ENCODE measurements around the gene ATP9B. TPM values are rescaled to one million over a fixed set of nuclear protein-coding genes. Genes with fewer than 3 reads are reported as not detected.
A peak's percentile ranks its signal among the peaks of the same experiment; 100 is the strongest.

Gene ATP9B
- total RNA-seq, 1 experiment from 2014 or later, result 20.9 TPM

DNA sequence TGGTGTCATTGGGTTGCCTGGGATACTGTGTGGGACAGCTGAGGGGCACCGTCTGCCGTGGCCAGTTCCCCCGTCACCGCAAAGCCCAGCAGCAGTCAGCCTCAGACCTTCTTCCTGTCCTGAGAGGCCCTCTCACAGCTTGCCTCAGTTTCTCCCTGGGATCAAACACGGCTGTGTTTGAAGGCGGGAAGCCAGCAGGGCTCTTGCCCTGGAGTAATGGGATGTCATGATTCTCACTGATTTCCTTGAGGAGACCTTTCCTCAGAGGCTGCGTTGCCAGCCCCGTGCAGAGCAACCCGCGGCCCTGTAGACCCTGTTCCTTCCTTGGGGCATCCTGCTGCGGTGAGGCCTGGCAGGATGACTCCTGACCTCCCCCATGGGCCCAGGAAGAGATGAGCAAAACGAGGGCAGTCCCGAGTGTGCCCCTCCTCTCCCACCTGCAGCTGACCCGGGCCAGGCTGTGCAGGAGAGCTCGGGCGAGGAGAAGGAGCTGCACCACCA is 312.7 kb downstream of the ATP9B start:
- Histone ChIP-seq H4K8ac (replicated peaks; ENCODE audit: insufficient read length, low read depth, low read length) (no peak overlapping the region), H3K23ac (ENCODE audit: insufficient read length, low read depth, low read length) (no peak overlapping the region), H3K56ac (ENCODE audit: insufficient read length, low read depth, low read length) (no peak overlapping the region), H2BK120ac (ENCODE audit: low read depth, low read length, poor library complexity, severe bottlenecking) (no peak overlapping the region), H3K14ac (ENCODE audit: insufficient read depth, low read length) (no peak overlapping the region), H2BK12ac (ENCODE audit: insufficient read length, low read depth, low read length) (no peak overlapping the region), H3K4me2 (ENCODE audit: insufficient read depth, insufficient read length, low read length) (no peak overlapping the region), H2BK20ac (ENCODE audit: low read depth, low read length, poor library complexity, severe bottlenecking) (no peak overlapping the region), H3K9ac (ENCODE audit: extremely low read depth, insufficient read length, low read length) (no peak overlapping the region), H4K5ac (ENCODE audit: insufficient read length, low read depth, low read length) (no peak overlapping the region), H3T11ph (ENCODE audit: low read length) (no peak overlapping the region), H3K4ac (ENCODE audit: low read depth, low read length) (no peak overlapping the region), H3K27me3 (ENCODE audit: insufficient read depth, low read length) (no peaks in the 10 kb centered on the region), H2AFZ (ENCODE audit: low read length) (no peak overlapping the region), H3K9me3 (ENCODE audit: control insufficient read depth, low read depth, low read length) (no peaks in the 10 kb centered on the region), H3K18ac (ENCODE audit: insufficient read length, low read depth, low read length) (no peak overlapping the region), H3K79me1 (ENCODE audit: insufficient read depth, low read depth, low read length, poor library complexity, severe bottlenecking) (no peaks in the 10 kb centered on the region), H4K91ac (ENCODE audit: insufficient read length, low read depth, low read length) (no peak overlapping the region), H3K79me2 (ENCODE audit: insufficient read depth, low read length) (no peaks in the 10 kb centered on the region), H2AK5ac (ENCODE audit: insufficient read length, low read length) (no peak overlapping the region), H2BK5ac (ENCODE audit: insufficient read length, low read length) (no peak overlapping the region), H3K27ac (ENCODE audit: insufficient read length, low read depth, low read length) (no peak overlapping the region), H2BK15ac (ENCODE audit: low read depth, low read length) (no peak overlapping the region), H3K23me2 (ENCODE audit: insufficient read length, low read depth, low read length, poor library complexity, severe bottlenecking) (no peaks in the 10 kb centered on the region), H4K20me1 (ENCODE audit: control insufficient read depth, insufficient read depth, insufficient read length) (no peaks in the 10 kb centered on the region), H3K4me1 (ENCODE audit: insufficient read depth, low read length) (no peaks in the 10 kb centered on the region)
- peaks cover 8% of the 10 kb centered on the region for H3K27me3 Mint-ChIP-seq (ENCODE audit: low read depth)
- H3K27ac Mint-ChIP-seq, result peak overlapping the region in 1 of 3 experiments; percentile 81; a peak in 1 of 7 replicates
- peaks cover 0 to 2% (median 0%) of the 10 kb centered on the region in 3 experiments; a peak in 2 of 7 replicates for H3K36me3 Mint-ChIP-seq (ENCODE audit: insufficient read depth in 1 of 3, low read depth in 3 of 3)
- H3K4me3 Mint-ChIP-seq, result no peak overlapping the region
- peak; percentile 23 for DNase-seq
- peaks cover 6 to 13% of the 10 kb centered on the region in 2 experiments for H3K4me1 Mint-ChIP-seq
- no CpG with 5 or more reads among the region's 16 CpGs for WGBS (ENCODE audit: extremely low coverage, insufficient read length, low lambda C conversion rate)
- no peaks in the 10 kb centered on the region for H3K9me3 Mint-ChIP-seq
- TF ChIP-seq, protein P1, sequence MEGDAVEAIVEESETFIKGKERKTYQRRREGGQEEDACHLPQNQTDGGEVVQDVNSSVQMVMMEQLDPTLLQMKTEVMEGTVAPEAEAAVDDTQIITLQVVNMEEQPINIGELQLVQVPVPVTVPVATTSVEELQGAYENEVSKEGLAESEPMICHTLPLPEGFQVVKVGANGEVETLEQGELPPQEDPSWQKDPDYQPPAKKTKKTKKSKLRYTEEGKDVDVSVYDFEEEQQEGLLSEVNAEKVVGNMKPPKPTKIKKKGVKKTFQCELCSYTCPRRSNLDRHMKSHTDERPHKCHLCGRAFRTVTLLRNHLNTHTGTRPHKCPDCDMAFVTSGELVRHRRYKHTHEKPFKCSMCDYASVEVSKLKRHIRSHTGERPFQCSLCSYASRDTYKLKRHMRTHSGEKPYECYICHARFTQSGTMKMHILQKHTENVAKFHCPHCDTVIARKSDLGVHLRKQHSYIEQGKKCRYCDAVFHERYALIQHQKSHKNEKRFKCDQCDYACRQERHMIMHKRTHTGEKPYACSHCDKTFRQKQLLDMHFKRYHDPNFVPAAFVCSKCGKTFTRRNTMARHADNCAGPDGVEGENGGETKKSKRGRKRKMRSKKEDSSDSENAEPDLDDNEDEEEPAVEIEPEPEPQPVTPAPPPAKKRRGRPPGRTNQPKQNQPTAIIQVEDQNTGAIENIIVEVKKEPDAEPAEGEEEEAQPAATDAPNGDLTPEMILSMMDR (conservative IDR thresholded peaks at IDR 0.05), result no peak
